ENCODE data around the gene ZMAT2. TPM values are rescaled to one million over a fixed set of nuclear protein-coding genes. Genes with fewer than 3 reads are reported as not detected.
"Not testable (repeated sequence)": the region's sequence is repeated elsewhere in the genome, so short reads cannot be mapped to it uniquely, and the experiment has no call there.

ZMAT2 gene
- total RNA-seq, 8 experiments from 2014 or later: 55.0 to 93.8 (median 73.5) TPM

GRCh38 chr5:140713562-140714094 lies 13.4 kb downstream of the ZMAT2 start:
- H3K4me3 ChIP-seq: no peak overlapping the region
- no peak for ATAC-seq (replicated peaks in 6 of 8)
- H3K27ac ChIP-seq: no peak overlapping the region
- 50 to 100% (median 83%) methylated on average over 1 of the region's 1 CpG; no CpG with 5 or more reads in 3 of the 10 experiments for WGBS, 10 experiments
- no peaks in the 10 kb centered on the region for H3K4me1 ChIP-seq (replicated peaks in 1 of 2)
- in situ Hi-C loops (cut with MboI; ENCODE audit: low pct_unique_long_range_greater_than_20kb in 2 of 9, low sequenced_read_pairs in 9 of 9, unreplicated experiment in 9 of 9): no loop called here

GRCh38 chr5:140716238-140716637 lies 16.0 kb downstream of the ZMAT2 start:
- in situ Hi-C loops (cut with MboI; ENCODE audit: low pct_unique_long_range_greater_than_20kb in 2 of 9, low sequenced_read_pairs in 9 of 9, unreplicated experiment in 9 of 9); H3K27ac ChIP-seq; ATAC-seq (replicated peaks in 6 of 8); H3K4me3 ChIP-seq; H3K4me1 ChIP-seq (replicated peaks in 1 of 2): not testable (repeated sequence)
- WGBS, 10 experiments: 57 to 100% (median 82%) methylated on average over 1 to 2 of the region's 2 CpGs; no CpG with 5 or more reads in 4 of the 10 experiments

GRCh38 chr5:140718266-140718592 lies 18.0 kb downstream of the ZMAT2 start:
- ATAC-seq (replicated peaks in 6 of 8): no peak
- 56 to 100% (median 90%) methylated on average over 1 to 7 of the region's 7 CpGs; no CpG with 5 or more reads in 2 of the 10 experiments for WGBS, 10 experiments
- H3K4me3 ChIP-seq: no peak overlapping the region
- in situ Hi-C loops (cut with MboI; ENCODE audit: low pct_unique_long_range_greater_than_20kb in 2 of 9, low sequenced_read_pairs in 9 of 9, unreplicated experiment in 9 of 9): no loop called here
- no peak overlapping the region for H3K27ac ChIP-seq
- H3K4me1 ChIP-seq (replicated peaks in 1 of 2): no peaks in the 10 kb centered on the region

GRCh38 chr5:140720738-140721137 lies 20.5 kb downstream of the ZMAT2 start:
- ATAC-seq (replicated peaks in 6 of 8); H3K4me1 ChIP-seq (replicated peaks in 1 of 2); H3K27ac ChIP-seq; H3K4me3 ChIP-seq; in situ Hi-C loops (cut with MboI; ENCODE audit: low pct_unique_long_range_greater_than_20kb in 2 of 9, low sequenced_read_pairs in 9 of 9, unreplicated experiment in 9 of 9): not testable (repeated sequence)
- WGBS, 10 experiments: 0 to 100% (median 53%) methylated on average over 1 to 6 of the region's 6 CpGs; no CpG with 5 or more reads in 2 of the 10 experiments

GRCh38 chr5:140721395-140721794 lies 21.1 kb downstream of the ZMAT2 start:
- ATAC-seq (replicated peaks in 6 of 8); H3K4me3 ChIP-seq; H3K4me1 ChIP-seq (replicated peaks in 1 of 2); in situ Hi-C loops (cut with MboI; ENCODE audit: low pct_unique_long_range_greater_than_20kb in 2 of 9, low sequenced_read_pairs in 9 of 9, unreplicated experiment in 9 of 9); H3K27ac ChIP-seq: not testable (repeated sequence)
- WGBS, 10 experiments: 71 to 100% (median 89%) methylated on average over 1 to 5 of the region's 5 CpGs; no CpG with 5 or more reads in 3 of the 10 experiments

GRCh38 chr5:140725799-140726471 lies 25.7 kb downstream of the ZMAT2 start:
- Histone ChIP-seq H3K4me1 (replicated peaks in 1 of 2) (no peaks in the 10 kb centered on the region), H3K4me3 (peak overlapping the region; percentile 17 to 42 (median 30))
- in situ Hi-C loops (cut with MboI; ENCODE audit: low pct_unique_long_range_greater_than_20kb in 2 of 9, low sequenced_read_pairs in 9 of 9, unreplicated experiment in 9 of 9): no loop called here

GRCh38 chr5:140733098-140733497 lies 32.9 kb downstream of the ZMAT2 start:
- ATAC-seq (replicated peaks in 6 of 8): peak in 2 of 8 experiments; percentile 38 to 51
- H3K4me3 ChIP-seq: no peak overlapping the region
- 18 to 100% (median 63%) methylated on average over 1 to 4 of the region's 4 CpGs for WGBS, 10 experiments
- no peaks in the 10 kb centered on the region for H3K4me1 ChIP-seq (replicated peaks in 1 of 2)
- in situ Hi-C loops (cut with MboI; ENCODE audit: low pct_unique_long_range_greater_than_20kb in 2 of 9, low sequenced_read_pairs in 9 of 9, unreplicated experiment in 9 of 9): no loop called here
- H3K27ac ChIP-seq: no peak overlapping the region

More at GRCh38 chr5:140725799-140726471, 25.7 kb downstream of the ZMAT2 start:
- peak; percentile 94 to 99 (median 98) for ATAC-seq (replicated peaks in 6 of 8)
- 0 to 44% (median 15%) methylated on average over 1 to 18 of the region's 23 CpGs for WGBS, 10 experiments
- H3K27ac ChIP-seq: no peak overlapping the region

- in situ Hi-C loops (cut with MboI; ENCODE audit: low pct_unique_long_range_greater_than_20kb in 2 of 9, low sequenced_read_pairs in 9 of 9, unreplicated experiment in 9 of 9): no loop called here
- peak in 3 of 8 experiments; percentile 70 to 74 (median 71) for ATAC-seq (replicated peaks in 6 of 8)
- Histone ChIP-seq H3K27ac (no peak overlapping the region), H3K4me3 (no peak overlapping the region), H3K4me1 (replicated peaks in 1 of 2) (no peaks in the 10 kb centered on the region)
- 5 to 85% (median 73%) methylated on average over 3 to 7 of the region's 7 CpGs for WGBS, 10 experiments
Observed at GRCh38 chr5:140734354-140734753, 34.1 kb downstream of the ZMAT2 start.

- WGBS, 10 experiments: 50 to 100% (median 86%) methylated on average over 1 of the region's 1 CpG; no CpG with 5 or more reads in 2 of the 10 experiments
- no peak for ATAC-seq (replicated peaks in 6 of 8)
- no peak overlapping the region for H3K27ac ChIP-seq
- no peak overlapping the region for H3K4me3 ChIP-seq
- no peaks in the 10 kb centered on the region for H3K4me1 ChIP-seq (replicated peaks in 1 of 2)
- in situ Hi-C loops (cut with MboI; ENCODE audit: low pct_unique_long_range_greater_than_20kb in 2 of 9, low sequenced_read_pairs in 9 of 9, unreplicated experiment in 9 of 9): no loop called here
Observed at GRCh38 chr5:140737486-140737885, 37.2 kb downstream of the ZMAT2 start.

GRCh38 chr5:140741967-140742366 lies 41.7 kb downstream of the ZMAT2 start:
- no peak for ATAC-seq (replicated peaks in 6 of 8)
- Histone ChIP-seq H3K27ac (no peak overlapping the region), H3K4me1 (replicated peaks in 1 of 2) (no peaks in the 10 kb centered on the region), H3K4me3 (no peak overlapping the region)
- 0 to 80% (median 20%) methylated on average over 1 of the region's 1 CpG; no CpG with 5 or more reads in 2 of the 10 experiments for WGBS, 10 experiments
- in situ Hi-C loops (cut with MboI; ENCODE audit: low pct_unique_long_range_greater_than_20kb in 2 of 9, low sequenced_read_pairs in 9 of 9, unreplicated experiment in 9 of 9): no loop called here

- ATAC-seq (replicated peaks in 6 of 8): no peak
- no peaks in the 10 kb centered on the region for H3K4me1 ChIP-seq (replicated peaks in 1 of 2)
Observed at GRCh38 chr5:140753561-140753960, 53.3 kb downstream of the ZMAT2 start.

More at GRCh38 chr5:140753561-140753960, 53.3 kb downstream of the ZMAT2 start:
- in situ Hi-C loops (cut with MboI; ENCODE audit: low pct_unique_long_range_greater_than_20kb in 2 of 9, low sequenced_read_pairs in 9 of 9, unreplicated experiment in 9 of 9): no loop called here
- no peak overlapping the region for H3K4me3 ChIP-seq
- no CpG with 5 or more reads among the region's 5 CpGs for WGBS, 10 experiments
- no peak overlapping the region for H3K27ac ChIP-seq

Measured in motor neuron (in vitro differentiated cells).